HG02571 (cell line): ENCODE measurements around the gene LAMB1.

Source experiments
- ATAC-seq: cut with Tn5 transposase; IDR thresholded peaks from one replicate; pipeline ENCODE4 v1.9.1; 2021; ENCODE audit warnings: mild to moderate bottlenecking, moderate library complexity; ENCODE audit not compliant: unreplicated experiment

Gene LAMB1

DNA sequence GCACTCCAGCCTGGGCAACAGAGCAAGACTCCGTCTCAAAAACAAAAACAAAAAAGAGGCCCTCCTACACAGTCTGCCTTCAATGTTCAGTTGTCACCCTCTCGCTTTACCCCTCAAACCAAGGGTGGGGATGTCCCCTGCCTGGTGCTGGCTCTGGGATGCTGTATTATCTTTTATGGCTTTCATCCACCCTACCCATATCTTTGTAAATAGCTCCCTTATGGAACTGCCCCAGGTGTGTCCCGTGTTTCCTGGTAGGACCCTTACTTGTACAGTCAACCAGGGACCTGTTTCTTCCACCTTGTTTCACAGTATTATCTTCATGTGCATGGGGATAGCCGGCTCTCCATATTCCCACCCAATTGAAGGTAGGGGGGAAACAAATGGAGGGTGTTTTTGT lies 15.7 kb upstream of the LAMB1 start:
- no peak for ATAC-seq

DNA sequence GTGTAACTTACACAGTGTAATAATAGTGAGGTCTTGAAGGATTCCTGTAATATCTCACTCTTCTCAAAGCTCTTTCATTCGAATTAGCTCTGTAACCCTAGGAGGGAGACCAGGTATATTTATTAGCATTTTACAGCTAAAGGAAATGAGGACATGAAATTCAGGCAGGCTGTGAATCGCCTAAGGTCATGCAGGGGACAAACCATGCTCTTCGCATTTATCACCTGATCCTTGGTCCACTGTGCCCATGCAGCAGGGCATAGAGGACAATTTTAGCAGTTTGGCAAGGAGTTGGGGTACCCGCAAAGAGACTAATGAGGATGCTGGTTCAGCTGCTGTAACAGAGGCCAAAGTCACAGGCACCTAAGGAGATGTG lies 14.8 kb upstream of the LAMB1 start:
- ATAC-seq = no peak

DNA sequence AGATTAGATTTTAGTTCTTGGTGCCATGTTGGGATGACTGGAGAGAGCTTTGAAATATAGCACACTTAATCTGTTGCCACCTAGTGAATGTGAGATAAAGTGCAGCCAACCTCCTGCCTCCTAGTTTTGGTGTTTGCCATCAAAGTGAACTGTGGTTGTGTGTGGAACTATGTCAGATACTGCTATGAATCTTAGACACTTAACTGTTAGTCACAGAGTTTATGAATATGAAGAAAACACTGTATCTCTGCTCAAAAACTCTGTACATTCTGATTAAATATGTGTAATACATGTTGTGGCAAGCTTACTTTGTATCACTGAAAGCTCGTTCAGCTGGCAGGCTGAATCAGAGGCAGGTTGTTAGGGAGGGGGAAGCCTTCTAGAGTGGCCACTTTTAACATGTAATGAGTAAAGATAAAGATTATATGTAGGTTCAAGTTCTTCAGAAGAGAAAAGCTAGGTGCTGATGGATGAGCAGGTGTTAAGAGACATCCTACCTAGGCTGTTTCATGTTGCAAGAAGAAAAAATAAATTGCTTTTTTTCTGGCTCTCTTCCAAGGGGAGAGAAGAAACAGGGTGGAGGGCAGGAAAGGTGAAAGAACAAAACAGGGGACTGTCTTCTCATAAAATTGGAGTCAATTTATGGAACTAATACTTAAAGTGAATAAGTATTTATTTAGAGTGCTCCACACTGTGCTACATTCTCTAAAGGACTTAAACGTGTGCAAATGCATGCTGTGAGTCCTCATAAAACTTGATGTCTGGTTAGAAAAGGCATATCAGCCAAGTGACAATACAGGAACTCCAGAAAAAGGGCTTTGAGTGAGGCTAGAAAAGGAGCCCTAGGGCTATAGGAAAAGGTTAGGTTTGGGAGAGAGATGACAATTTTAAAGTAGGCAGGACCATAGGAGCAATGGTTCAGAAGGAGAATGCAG lies 14.1 kb upstream of the LAMB1 start:
- no peak for ATAC-seq

DNA sequence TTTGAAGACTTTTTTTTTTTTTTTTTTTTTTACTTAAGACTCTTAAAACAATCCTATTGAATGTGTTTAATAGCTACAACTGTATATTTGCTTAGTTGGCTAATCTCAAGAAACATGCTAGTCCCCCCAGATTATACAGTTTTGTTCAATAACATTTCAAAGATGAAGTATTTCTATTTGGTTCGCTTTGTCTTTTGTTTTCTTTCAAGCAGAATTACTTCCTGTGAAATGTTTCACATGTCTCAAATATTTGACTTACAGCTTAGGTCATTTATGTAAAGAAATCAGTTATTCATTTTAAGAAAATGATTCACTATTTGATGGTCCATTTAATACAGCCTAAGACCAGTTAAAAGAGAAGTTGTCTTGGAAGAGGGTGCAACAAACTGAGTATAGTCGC lies 12.8 kb upstream of the LAMB1 start:
- ATAC-seq = no peak

DNA sequence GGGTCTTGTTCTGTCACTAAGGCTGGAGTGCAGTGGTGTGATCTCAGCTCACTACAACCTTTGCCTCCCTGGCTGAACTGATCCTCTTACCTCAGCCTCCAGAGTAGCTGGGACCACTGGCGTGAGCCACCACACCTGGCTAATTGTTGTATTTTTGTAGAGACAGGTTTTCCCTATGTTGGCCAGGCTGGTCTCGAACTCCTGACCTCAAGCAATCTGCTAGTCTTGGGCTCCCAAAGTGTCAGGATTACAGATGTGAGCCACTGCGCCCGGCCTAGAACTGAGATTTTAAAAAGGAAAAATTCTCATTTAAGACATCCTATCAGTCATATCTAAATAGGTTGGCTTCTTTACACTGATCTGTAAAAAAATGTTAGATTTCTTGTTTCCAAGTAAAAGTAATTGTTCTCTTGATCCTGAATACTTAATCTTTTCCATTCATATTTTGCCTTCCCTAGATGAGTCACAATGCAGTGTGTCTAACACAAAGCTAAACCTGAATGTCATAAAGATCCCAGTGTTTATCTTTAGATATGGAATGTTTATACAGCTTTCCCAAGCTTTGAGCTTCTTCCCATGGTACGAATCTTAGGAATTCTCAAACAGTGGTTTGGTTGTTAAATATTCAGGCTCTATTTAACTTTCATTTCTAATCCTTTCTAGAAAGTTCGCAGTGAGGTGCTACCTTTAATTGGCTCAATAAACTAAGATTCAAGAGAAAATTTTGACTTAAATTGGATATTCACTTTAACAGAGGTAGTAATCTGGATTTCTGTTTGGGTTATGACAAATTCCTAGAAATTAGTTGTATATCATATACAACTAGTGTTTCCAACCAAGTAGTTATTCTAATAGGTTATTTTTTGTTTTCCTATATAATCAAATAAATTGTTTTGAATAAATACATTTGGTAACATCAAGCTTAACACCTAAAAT lies 12.1 kb upstream of the LAMB1 start:
- ATAC-seq = no peak

DNA sequence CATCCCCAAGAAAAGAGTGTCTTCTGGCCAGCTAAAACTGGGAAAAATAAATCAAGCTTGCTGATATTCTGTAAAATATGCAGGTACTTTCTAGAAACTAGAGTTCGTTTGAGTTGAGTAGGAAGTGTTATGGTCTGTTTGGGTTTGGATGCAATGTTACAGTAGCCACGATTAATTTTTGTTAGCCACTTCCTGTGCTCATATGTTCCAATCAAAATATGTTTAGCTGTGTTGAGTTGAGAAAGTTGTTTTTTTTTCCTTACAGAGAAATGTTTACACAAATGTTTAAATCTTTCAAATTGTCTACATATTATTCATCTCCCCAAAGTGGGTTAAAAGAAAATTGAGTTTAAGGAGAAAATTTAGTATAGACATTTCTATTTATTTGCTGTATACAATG lies 11.3 kb upstream of the LAMB1 start:
- no peak for ATAC-seq

DNA sequence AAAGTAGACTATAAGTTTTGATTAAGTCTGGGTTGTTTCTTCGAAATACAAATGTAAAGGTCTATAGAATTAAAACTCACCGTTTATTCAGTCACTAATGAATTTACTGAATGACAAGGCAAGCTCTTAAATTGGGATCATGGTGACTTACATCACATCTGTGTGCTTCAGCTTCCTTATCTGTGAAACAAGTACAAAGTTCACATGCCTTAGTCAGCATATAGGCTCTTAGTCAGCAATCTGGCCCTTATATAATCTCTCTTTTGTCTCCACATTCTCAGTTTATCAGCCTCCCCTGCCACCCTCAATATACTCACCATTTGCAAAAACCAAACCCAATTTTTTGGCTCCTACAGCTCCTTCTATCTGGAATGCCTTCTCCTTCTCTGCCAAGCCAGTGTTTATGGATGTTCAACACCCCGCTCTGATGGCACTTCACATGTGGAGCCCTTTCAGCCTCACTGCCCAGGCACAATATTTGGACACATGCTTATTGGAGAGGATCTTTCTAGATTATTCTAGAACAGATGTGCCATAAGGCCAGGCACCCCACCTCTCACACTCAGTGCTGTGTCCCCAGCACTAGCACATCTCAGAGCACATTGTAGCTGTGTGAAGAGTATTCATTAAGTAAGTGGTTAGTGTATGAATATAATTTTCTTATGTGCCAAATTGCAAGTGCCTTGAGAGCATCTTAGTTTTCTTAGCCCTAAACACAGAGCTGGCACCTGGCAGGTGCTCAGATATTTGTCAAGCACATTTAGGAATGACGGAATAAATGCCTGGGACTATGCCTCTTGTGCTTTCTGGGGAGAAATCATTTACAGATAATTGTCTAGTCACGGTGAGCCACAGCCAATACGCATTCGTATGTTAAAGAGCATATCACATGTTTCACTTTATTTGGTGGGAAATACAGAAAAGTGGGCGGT lies 9.8 kb upstream of the LAMB1 start:
- ATAC-seq = no peak

DNA sequence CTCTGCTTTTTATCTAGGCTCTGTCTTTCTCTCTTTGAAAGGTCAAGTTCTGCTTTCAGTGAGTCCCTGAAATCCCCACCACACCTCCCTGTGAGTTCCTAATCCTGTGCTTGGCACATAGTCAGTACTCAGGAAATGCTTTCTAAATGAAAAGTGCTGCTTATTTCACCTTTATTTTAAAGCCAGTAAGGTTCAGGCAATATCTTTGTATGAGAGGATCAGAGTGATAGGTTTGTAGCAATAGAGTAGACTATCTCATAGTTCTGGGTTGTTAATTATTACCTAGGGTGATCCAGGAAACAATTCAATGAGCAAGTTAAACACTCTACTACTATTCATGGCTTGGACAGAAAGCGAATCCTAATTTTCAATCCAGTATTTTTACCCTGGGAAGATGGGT lies 7.4 kb upstream of the LAMB1 start:
- ATAC-seq = no peak

DNA sequence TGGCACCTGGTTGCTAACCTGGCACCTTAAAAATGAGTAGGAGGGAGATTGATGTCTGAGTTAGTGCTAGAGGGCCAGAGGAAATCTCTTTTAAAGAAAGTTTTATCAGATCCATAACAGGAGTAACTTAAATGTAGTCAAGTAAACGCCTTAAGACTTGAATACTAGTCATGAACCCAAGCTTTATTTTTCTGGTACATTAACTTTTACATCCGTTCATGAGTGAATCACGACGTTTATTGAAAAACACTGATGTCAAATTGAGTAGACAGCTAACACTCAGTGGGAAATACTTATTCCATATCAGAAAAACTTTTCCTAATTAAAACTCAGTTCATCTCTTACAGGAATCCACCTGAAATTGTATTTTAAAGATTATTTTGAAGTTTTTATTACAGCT lies 6.9 kb upstream of the LAMB1 start:
- no peak for ATAC-seq

DNA sequence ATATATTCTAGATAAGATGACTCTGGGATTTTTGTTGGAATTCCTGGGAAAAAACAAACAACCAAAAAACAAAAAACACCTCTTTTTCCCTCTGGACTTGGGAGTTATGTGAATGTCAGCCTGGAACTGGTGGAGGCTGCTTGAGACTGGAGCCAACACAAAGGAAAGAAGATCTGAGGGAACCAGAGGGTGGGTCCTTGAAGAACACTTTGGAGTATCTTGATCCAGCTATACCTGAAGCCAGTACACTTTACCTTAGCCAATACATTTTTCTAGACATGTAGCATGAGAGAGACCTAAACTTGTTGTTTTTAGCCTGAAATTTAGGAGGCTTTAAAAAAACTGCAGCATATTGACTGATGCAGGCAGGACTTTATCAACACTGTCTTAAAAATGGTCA lies 5.9 kb upstream of the LAMB1 start:
- no peak for ATAC-seq

DNA sequence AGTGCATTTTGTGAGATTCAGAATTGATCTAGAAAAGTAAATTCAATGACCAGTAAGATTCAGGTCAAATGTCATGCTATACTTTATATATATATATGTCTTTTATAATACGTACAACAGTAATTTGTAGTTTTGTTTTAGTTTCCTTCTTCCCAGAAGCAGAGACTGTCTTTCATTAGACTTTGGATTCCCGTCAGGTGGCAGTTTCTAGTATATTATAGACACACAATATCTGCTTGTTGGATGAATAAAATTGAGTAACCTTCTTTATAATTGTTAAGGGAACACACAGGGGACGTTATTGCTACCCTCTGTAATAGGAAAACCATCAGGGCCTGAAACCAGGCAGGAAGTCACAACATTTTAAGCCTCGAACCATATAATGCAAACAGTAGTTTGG lies 5.3 kb upstream of the LAMB1 start:
- ATAC-seq = no peak

DNA sequence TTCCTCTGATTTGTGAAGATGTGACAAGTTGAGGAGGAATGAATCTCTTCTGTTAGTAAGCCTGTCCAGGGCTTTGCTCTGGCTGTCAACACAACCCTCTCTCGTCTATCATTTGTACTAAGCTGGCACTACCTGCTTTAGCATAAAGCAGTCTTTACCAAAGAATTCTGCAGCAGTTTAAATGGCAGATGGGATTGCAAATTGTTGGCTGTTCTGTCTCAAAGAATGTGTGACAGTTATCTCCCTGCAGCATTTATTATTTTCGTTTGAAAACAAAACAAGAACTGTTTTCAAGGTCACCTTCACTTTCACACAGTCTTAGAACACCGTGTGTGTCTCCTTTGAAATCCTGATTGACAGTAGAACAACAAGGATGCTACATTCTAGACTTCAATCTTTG lies 4.8 kb upstream of the LAMB1 start:
- ATAC-seq = no peak

DNA sequence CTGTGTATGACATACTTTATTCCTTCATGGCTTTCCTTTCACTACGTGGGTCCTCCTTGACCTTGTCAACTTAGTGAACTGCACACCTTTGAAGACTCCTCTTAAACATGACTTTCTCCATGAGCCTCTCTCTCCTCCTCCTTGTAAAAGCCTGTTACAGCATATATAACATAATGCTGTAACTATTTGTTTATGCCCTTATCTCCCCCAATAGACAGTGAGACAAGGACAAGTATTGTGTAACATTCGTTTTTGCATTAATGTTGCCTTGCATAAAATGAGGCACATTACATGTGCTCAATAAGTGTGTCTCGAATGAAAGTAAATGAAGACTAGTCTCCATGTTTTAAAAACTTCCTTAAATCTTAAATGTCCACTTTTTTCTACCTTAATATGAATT lies 4.3 kb upstream of the LAMB1 start:
- no peak for ATAC-seq

DNA sequence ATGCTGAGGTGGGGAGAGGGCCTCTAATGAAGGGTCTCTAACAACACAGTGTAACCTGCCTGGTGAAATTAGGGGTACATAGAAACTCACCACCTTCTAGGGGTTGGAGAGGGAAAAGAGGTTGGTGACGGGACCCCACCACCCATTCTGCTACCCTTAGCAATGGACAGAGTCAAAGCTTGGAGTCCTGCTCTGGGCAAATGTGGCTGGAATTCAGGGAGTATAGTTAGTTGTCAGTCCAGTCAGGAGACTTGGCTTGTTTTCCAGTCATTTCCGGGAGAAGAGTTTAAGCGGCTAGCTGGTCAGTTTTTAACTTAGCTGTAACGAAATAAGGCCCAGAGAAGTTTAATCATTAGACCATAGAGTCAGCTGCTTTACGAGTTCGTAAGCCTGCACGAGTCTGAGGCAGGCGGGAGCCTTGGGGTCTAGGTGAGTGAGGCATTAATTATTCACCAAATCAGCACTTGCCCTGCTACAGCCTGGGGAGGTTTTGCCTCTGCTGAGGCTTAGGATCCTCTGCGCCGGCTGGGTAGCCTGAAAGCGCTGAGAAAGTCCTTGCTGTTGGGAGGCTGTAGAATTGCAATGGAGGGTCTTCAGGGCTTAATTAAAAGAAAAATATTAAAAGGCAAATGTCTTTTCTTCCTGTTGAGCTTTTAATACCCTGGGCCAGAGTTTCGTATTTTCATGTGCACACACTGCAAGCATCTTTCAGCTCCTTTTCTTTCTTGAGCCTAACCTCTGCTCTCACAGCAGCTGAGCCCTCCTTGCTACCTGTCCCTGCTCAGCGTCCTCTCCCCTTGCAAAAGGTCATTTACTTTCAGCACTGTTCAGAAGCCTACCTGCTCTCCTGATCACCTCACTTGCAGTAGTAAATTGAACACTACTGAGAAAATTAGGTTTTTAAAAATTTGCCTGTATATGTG lies 1.5 kb upstream of the LAMB1 start:
- no peak for ATAC-seq

DNA sequence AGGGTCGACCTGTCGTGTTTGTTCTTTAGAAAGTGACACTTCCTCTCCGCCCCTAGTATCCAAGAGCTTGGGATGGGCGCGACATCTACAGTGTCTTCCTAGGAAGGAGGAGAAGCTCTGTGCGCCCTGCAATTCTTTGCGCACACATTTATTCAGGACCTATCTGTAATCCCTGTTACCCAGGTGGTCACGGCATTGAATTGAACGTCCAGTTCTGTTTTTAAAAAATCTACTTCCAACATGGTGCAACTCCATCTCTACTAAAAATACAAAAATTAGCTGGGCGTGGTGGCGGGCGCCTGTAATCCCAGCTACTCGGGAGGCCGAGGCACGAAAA lies 606 bp upstream of the LAMB1 start:
- ATAC-seq = no peak

DNA sequence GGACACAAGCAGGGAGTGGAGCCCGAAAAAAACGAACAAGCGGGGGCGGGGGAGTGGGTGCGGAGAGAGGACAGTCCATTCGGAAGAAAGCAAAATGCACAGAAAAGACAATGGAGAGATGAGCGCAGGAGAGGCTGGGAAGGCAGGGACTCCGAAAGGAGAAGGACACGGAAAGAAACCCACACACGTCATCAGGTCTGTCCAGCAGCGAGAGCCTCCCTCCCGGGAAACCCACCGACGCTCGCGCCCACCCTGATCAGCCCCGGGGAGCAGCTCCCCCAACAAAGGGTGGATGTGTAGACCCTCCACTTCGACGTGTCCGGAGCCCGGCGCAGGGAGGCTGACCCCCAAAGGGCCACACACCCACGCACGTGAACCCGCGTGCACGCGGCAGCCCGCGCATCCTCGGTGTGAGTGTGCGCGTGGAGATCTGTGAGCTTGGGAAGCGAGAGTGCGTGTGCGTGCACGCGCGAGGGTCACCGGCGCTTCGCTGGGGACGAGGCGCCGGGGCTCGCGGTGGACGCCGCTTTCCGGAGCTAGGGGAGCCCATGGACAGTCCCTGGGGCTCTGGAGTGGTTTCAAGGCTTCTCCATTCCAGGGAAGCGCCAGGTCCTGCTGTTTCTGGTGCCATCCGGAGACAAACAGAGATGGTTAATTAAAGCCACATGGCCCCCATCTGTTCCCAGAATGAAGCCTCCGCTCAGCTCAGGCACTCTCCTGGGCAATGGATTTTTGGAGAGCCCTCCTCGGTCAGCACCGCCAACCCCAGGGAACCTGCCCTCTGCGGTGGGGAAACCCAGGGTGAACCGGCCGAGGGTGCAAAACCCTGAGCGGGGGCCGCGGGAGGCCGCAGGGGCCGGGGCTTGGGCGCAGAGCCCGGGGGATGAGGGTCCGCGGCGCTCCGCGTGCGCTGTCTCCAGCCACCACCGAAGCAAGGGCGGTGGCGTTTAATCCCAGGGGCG lies 916 bp downstream of the LAMB1 start:
- no peak for ATAC-seq

DNA sequence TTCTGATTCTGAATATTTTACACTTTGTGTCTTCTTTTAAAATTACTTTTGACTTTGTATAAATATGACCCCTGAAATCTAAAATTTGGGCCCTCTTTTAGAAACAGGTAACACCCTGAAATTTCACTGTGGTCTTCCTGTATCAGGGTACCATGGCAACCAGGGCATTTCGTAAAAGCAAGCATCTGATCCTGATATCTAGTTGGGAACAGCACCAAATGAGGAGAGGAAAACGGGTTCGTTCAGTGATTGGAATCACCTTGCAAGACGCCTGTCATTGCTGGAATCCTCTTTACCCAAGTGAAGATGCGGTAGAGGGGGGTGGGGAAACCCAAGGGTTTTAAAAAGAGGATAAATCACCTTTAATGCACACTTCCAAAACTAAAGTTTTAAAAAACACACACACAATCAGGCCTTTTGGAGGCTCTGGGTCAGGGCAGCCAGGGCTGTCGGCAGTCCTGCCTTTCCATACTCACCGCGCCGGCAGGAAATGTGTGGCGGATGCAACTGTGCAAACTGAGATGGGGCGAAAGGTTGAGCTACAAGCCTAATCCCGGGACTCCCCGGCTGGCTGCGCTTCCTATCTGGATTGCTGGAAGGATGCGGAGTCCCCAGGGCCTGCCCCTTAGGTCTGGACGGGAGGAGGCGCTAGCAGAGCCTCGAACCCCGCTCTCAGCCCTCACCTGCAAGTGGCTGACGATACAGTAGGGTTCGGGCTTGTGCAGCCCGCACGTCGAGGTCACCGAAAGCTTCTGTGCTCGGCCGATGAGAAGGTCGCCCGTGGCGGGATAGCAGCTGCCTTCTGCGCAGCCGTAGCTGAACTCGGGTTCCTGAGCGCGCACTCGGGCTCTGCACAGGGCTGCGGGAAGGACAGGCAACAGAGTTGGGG lies 1.8 kb downstream of the LAMB1 start:
- ATAC-seq = no peak
